GM18951 (cell line): ENCODE data around the gene LEPR.
"Not testable (repeated sequence)": the region's sequence is repeated elsewhere in the genome, so short reads cannot be mapped to it uniquely, and the experiment has no call there.

Experiments
- POLR2A ChIP-seq: IDR thresholded peaks from 4 replicates; pipeline ENCODE4 v1.6.1; 2011; ENCODE audit warnings: mild to moderate bottlenecking; ENCODE audit not compliant: insufficient read length, insufficient read depth; ENCODE audit errors: extremely low read depth
- in situ Hi-C: fragments of 300-500 bp; cut with MboI; formaldehyde crosslinking; loops from one replicate; pipeline ENCODE4 v1.12.0; 2022; ENCODE audit warnings: low sequenced_read_pairs, mixed read lengths, inconsistent platforms; ENCODE audit not compliant: unreplicated experiment

Gene LEPR

DNA sequence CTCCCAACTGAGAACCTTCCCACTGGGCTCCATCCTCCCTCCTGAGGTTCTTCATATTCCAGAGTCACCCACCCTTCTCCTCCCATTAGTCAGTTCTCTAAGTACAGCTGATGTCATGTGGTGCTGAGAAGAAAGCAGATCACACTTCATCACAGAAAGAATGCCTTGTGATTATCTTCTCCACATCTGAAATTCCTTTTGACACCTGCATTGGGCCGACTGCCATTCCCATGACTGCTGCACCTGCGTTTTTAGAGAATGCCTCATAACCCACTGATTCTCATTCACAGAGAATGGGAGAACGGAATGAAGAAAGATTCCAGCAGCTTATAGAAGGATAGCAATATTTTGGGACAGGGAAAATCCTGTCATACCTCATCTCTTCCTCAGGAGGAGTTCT lies 14.3 kb downstream of the LEPR start:
- in situ Hi-C loops = no loop called here
- TF ChIP-seq POLR2A = no peak

DNA sequence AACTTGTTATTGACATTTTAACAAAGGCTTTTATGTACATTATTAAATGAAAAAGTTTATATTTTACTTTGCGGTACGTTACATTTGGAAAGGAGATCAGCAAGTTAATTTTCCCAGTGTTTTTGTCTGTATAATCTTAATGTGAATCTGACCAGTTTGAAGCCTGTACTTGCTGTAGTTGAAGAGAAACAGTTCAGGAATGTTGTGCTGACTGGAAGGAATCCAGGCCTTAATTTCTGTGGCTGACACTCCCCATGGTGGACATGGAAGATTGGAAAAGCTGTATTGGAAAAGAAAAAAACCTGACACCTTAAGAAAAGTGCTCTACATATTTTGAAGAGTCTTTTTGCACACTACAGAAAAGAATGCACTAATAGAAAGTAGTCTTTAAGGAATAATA lies 15.5 kb downstream of the LEPR start:
- in situ Hi-C loops = no loop called here
- TF ChIP-seq POLR2A = no peak

DNA sequence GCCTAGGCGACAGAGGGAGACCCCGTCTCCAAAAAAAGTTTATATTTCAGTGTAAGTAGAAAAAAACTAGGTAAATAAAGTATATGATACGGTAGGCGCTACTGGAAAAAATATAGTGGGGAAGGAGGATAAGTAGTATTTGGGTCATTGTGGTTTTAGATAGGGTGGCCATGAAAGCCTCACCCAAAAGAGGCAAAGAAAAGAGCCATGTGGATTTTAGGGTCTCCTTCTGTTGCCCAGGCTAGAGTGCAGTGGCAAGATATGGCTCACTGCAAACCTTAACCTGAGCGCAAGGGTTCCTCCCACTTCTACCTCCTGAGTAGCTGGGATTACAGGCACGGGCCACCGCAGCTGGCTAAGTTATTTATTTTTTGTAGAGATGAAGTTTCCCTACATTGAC lies 17.1 kb downstream of the LEPR start:
- no peak for TF ChIP-seq POLR2A
- in situ Hi-C loops = no loop called here

DNA sequence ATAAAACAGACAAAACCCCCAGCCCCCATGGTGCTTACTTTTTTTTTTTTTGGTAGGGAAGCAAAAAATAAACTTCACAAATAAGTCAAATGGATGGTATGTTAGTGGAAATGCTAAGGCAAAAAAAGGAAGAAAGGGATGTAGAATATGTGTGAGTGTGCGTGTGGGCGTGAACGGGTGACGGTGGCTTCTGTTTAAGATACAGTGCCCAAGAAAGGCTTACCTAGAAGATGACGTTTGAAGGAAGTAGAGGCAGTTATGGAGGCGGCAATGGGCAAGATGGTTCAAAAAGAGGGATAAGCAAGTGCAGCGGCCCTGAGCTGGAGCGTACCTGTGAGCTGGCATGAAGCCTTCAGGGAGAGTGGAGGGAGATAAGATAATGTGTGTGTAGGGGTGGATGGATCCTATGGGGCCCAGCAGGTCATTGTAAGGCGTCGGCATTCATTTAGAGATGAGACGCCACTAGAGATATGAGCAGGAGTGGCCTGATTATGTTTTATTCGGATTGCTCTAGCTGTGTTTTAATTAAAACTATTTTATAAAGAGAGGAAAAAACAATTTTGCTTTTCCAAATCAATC lies 19.9 kb downstream of the LEPR start:
- in situ Hi-C loops = no loop called here
- no peak for TF ChIP-seq POLR2A

DNA sequence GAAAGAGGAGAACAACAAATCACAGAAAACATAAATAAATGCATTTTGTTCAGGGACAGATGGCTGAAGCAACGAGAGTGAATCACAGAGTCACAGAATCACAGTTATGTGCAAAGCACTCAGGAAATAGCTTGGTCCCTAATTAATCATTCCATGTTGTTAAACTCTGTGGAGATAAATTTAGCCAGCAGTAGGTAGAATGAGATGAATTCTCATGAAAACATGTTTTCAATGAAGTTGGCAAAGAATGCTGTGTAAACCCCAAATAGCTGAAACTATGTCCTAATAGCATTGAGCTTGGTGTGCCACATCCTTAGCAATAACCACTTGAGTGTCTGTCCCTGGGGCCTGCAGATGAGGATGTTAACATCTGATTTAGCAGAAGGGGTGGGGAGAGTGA lies 20.4 kb downstream of the LEPR start:
- TF ChIP-seq POLR2A = no peak
- in situ Hi-C loops = no loop called here

DNA sequence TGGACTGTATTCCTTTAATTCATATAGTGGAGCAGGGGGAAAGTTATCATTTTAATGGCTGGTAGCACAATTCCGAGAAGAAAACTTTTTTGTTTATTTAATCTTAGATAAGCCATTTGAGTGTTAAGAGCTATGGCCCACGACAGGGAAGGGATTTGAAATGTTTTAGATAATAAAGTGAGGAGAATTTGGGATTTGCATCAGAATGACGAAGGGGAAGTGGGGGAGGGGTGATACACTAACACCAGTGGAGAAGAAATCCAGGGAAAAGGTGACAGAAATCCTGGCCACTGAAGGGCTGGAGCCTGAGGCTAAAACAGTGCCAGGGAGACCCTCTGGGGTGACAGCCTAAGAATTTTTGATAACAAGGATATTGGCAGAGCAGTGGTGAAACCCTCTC lies 21.0 kb downstream of the LEPR start:
- in situ Hi-C loops = no loop called here
- no peak for TF ChIP-seq POLR2A

DNA sequence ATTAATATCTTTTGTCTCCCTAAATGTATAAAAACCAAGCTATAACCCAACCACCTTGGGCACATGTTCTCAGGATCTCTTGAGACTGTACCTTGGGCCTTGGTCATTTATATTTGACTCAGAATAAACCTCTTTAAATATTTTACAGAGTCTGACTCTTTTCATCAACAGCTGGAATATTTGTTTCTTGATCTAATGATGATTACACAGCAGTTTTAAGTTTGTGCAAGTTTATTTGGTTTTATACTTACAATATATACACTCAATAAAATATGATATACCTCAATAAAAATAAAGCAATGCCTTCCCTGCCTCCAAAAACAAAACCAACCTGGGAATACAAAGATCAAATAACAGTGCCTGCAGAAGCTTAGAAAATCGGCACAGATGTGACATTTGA lies 22.0 kb downstream of the LEPR start:
- TF ChIP-seq POLR2A = no peak
- in situ Hi-C loops = no loop called here

DNA sequence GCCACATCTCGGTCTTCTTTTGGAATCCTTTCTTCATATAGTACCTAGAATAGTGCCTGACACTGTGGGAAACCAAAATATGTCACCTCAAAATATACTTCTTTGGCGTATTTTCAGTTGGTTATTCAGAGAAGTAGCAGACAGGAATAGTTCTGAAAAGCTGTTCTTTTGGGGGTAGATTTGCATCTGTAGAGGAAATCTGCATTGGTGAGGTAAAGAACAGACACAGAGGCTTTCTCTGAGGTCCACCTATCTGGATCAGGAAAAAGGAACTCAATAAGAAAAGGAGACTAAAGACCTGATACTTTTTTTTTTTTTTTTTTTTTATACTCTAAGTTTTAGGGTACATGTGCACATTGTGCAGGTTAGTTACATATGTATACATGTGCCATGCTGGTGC lies 23.2 kb downstream of the LEPR start:
- in situ Hi-C loops = no loop called here
- TF ChIP-seq POLR2A = no peak

DNA sequence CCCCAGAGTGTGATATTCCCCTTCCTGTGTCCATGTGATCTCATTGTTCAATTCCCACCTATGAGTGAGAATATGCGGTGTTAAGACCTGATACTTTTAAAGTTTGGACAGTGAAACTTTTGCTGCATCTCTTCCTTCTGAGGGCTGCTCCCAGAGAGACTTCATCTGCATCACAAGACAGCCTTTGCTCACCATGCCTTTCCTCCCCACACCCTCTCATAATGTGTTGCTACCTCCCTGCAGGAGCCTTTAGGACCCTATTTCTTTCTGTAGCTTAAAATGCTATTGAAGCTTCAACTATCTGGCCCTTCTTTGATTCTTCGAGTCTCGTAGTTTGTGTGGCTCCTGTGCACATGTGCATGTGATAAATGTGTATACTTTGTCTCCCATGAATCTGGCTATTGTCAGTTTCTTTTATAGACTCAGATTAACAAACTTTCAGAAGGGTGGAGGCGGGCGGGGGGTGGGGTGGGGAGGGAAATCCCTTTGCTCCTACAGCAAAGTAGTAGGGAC lies 23.7 kb downstream of the LEPR start:
- no peak for TF ChIP-seq POLR2A
- in situ Hi-C loops = no loop called here

DNA sequence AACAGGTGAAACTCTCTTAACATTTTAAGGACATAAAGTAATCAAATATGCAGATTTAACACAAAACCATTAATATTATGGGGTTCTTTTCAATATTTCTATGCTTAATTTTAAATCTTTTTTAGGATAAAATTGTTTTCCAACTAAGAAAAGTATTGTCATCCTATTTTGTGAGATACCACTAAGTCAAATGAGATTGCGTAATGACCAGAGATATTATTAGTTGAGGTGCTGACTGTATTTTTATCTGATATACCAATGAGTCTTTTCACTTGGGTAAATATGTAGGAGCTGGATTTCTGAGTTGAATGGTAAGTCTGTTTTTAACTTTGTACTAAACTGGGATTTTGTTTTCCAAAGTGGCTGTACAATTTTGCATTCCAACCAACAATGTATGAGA lies 25.4 kb downstream of the LEPR start:
- TF ChIP-seq POLR2A = no peak
- in situ Hi-C loops = no loop called here

DNA sequence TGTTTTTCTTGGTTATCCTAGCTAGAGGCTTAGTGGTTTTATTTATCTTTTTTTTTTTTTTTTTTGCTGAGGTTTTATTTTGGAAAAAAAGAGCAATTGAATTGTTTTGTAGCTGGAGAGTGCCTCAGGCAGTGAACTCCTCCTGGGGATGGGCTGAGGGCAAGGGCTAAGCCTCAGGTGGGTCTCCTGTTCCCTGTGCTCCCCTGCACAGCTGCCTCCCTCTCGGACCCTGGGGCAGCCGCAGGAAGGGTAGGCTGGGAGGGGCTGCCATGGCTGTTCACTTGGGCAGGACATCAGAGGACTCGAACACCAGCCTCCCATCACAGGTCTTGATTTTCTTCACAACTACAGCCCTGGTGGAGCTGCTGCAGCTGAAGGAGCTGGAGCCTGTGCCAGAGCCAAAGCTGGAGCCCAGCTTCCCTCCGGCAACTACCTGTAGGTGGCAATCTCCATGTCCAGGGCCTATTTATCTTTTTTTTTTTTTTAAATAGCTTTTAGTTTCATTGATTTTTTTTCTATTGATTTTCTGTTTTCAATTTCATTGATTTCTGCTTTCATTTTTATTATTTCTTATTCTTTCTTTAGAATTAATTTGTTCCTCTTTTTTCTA lies 28.9 kb downstream of the LEPR start:
- in situ Hi-C loops = no loop called here
- no peak for TF ChIP-seq POLR2A

DNA sequence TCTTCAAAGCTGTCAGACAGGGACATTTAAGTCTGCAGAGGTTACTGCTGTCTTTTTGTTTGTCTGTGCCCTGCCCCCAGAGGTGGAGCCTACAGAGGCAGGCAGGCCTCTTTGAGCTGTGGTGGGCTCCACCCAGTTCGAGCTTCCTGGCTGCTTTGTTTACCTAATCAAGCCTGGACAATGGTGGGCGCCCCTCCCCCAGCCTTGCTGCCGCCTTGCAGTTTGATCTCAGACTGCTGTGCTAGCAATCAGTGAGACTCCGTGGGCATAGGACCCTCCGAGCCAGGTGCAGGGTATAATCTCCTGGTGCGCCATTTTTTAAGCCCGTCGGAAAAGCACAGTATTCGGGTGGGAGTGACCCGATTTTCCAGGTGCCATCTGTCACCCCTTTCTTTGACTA lies 35.2 kb downstream of the LEPR start:
- in situ Hi-C loops = not testable (repeated sequence)

DNA sequence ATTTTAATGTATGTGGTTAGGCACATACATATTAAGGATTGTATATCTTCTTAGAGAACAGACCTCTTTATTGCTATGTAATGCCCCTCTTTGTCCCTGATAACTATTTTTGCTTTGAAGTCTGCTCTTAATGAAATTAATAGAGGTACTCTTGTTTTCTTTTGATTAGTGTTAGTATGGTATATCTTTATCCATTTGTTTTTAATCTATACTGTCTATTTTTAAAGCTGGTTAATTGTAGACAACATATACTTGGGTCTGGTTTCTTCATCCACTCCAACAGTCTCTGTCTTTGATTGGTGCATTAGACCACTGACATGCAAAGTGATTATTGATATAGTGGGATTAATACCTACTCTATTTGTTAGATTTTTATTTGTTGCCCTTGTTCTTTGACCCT lies 36.0 kb downstream of the LEPR start:
- TF ChIP-seq POLR2A = no peak
- in situ Hi-C loops = no loop called here

DNA sequence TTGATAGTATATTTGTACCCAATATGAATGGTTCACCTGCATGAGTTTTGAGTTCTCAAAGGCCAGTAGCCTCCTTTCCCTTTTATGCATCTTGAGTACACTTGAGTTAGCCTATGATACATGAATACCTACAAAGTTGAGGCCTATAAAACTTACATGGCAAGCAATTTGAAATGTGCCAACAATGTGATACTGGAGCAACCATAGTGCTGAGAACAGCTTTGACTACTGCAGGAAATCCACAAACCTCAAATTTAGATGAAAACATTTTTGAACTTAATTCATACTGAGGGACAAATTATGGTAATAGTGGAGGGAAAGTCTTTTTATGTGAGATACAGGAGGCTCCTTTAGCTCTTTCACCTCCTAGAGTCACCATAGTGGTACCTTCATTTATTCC lies 37.4 kb downstream of the LEPR start:
- no peak for TF ChIP-seq POLR2A
- in situ Hi-C loops = no loop called here
